Neural cell (in vitro differentiated cells): ENCODE measurements around the gene SNPH. TPM values are rescaled to one million over a fixed set of nuclear protein-coding genes. Genes with fewer than 3 reads are reported as not detected.
"Not testable (repeated sequence)": the region's sequence is repeated elsewhere in the genome, so short reads cannot be mapped to it uniquely, and the experiment has no call there.

Experiments
- H2AFZ ChIP-seq: fragments of 200-600, 300-800 bp; sonication (generic), shearing (Covaris generic); 2 replicates; pipeline ENCODE4 v1.6.0; 2014; ENCODE audit warnings: low read depth, mild to moderate bottlenecking, antibody characterized with exemption, low read length, moderate library complexity
- H3F3A ChIP-seq: fragments of 200-600 bp; shearing (Covaris generic); 2 replicates; pipeline ENCODE4 v1.6.1; 2016; ENCODE audit warnings: mild to moderate bottlenecking, moderate library complexity, mixed read lengths, antibody characterized with exemption, low read length; ENCODE audit not compliant: insufficient read depth, poor library complexity, severe bottlenecking
- H3K27ac ChIP-seq: fragments of 200-600, 300-800 bp; sonication (generic), shearing (Covaris generic); 2 replicates; pipeline ENCODE4 v1.5.1; 2014; ENCODE audit warnings: mild to moderate bottlenecking, low read length, moderate library complexity
- H3K27me3 ChIP-seq: fragments of 300-800, 200-600 bp; sonication (generic), shearing (Covaris generic); 2 replicates; pipeline ENCODE4 v1.6.0; 2014; ENCODE audit warnings: mild to moderate bottlenecking, low read depth, low read length, moderate library complexity; ENCODE audit not compliant: insufficient read depth
- H3K36me3 ChIP-seq: fragments of 300-800, 200-600 bp; sonication (generic), shearing (Covaris generic); 2 replicates; pipeline ENCODE4 v1.5.1; 2014; ENCODE audit warnings: mild to moderate bottlenecking, antibody characterized with exemption, low read length, moderate library complexity; ENCODE audit not compliant: insufficient read depth
- H3K4me2 ChIP-seq: fragments of 300-800, 200-600 bp; sonication (generic), shearing (Covaris generic); 2 replicates; pipeline ENCODE4 v1.6.0; 2014; ENCODE audit warnings: mild to moderate bottlenecking, low read length
- H3K4me3 ChIP-seq: fragments of 300-800, 200-600 bp; sonication (generic), shearing (Covaris generic); 2 replicates; pipeline ENCODE4 v1.5.1; 2014; ENCODE audit warnings: mild to moderate bottlenecking, low read length, moderate library complexity
- H3K79me2 ChIP-seq: fragments of 200-600 bp; shearing (Covaris generic); replicated peaks from 2 replicates; pipeline ENCODE4 v1.6.0; 2014; ENCODE audit warnings: mild to moderate bottlenecking, low read length, moderate library complexity; ENCODE audit not compliant: insufficient read depth
- H3K9ac ChIP-seq: fragments of 300-800, 200-600 bp; sonication (generic), shearing (Covaris generic); 2 replicates; pipeline ENCODE4 v1.6.1; 2016; ENCODE audit warnings: mild to moderate bottlenecking, low read length, mixed read lengths
- H3K9me2 ChIP-seq: fragments of 200-600 bp; shearing (Covaris generic); 2 replicates; pipeline ENCODE4 v1.6.1; 2016; ENCODE audit warnings: mild to moderate bottlenecking, low read length, mixed read lengths; ENCODE audit not compliant: insufficient read depth
- H3K9me3 ChIP-seq: fragments of 200-600, 300-800 bp; sonication (generic), shearing (Covaris generic); 2 replicates; pipeline ENCODE4 v1.6.1; 2016; ENCODE audit warnings: mild to moderate bottlenecking, mixed run types, low read length, moderate library complexity, mixed read lengths
- H4K20me1 ChIP-seq: fragments of 200-600 bp; shearing (Covaris generic); 2 replicates; pipeline ENCODE4 v1.6.1; 2016; ENCODE audit warnings: mild to moderate bottlenecking, mixed run types; ENCODE audit not compliant: insufficient read depth
- CTCF ChIP-seq: fragments of 450-650 bp; IDR thresholded peaks from 2 replicates; pipeline ENCODE4 v1.5.1; 2014; ENCODE audit warnings: antibody characterized with exemption, mild to moderate bottlenecking, moderate library complexity; ENCODE audit not compliant: poor library complexity, severe bottlenecking
- EP300 ChIP-seq: fragments of 450-650 bp; conservative IDR thresholded peaks from 2 replicates; pipeline ENCODE4 v1.6.1; 2014; ENCODE audit warnings: antibody characterized with exemption, mild to moderate bottlenecking, moderate library complexity; ENCODE audit not compliant: poor library complexity, severe bottlenecking
- EZH2 ChIP-seq: fragments of 200-600, 300-800 bp; shearing (Covaris generic), sonication (generic); IDR thresholded peaks from 2 replicates; pipeline ENCODE4 v1.6.1; 2014; ENCODE audit warnings: antibody characterized with exemption, low read length, borderline replicate concordance, mild to moderate bottlenecking; ENCODE audit not compliant: insufficient read depth, poor library complexity, severe bottlenecking
- MXI1 ChIP-seq: fragments of 450-650 bp; conservative IDR thresholded peaks from 2 replicates; pipeline ENCODE4 v1.6.1; 2014; ENCODE audit warnings: antibody characterized with exemption, mild to moderate bottlenecking; ENCODE audit not compliant: poor library complexity, severe bottlenecking
- POLR2AphosphoS5 ChIP-seq: IDR thresholded peaks from 2 replicates; pipeline ENCODE4 v1.6.1; 2012
- RAD21 ChIP-seq: fragments of 450-650 bp; conservative IDR thresholded peaks from 2 replicates; pipeline ENCODE4 v1.6.1; 2014; ENCODE audit warnings: antibody characterized with exemption, mild to moderate bottlenecking, moderate library complexity
- SMC3 ChIP-seq: fragments of 450-650 bp; conservative IDR thresholded peaks from 2 replicates; pipeline ENCODE4 v1.6.1; 2014; ENCODE audit warnings: antibody characterized with exemption, mild to moderate bottlenecking, moderate library complexity; ENCODE audit not compliant: poor library complexity
- TAF1 ChIP-seq: IDR thresholded peaks from 2 replicates; pipeline ENCODE4 v1.6.1; 2012; ENCODE audit warnings: low read depth
- polyA plus RNA-seq: library from polyadenylated mRNA; depleted of rRNA; stranded (reverse); fragments of >200 nt; gene quantifications from 2 replicates; pipeline ENCODE4 v1.2.3, GENCODE V29; 2014
- TF ChIP-seq, protein P1 (sequence below): IDR thresholded peaks from 2 replicates; pipeline ENCODE4 v1.6.1; 2012; ENCODE audit warnings: borderline replicate concordance

The SNPH gene
- polyA plus RNA-seq, 1 donor from 2014 or later: 25.6 TPM

GRCh38 chr20:1247689-1248088, 18.4 kb upstream of the SNPH start:
- Histone ChIP-seq H3K27ac (no peak overlapping the region), H4K20me1 (no peaks in the 10 kb centered on the region), H3F3A (no peaks in the 10 kb centered on the region), H3K9ac (no peak overlapping the region), H3K9me3 (no peaks in the 10 kb centered on the region), H3K36me3 (no peaks in the 10 kb centered on the region), H2AFZ (no peak overlapping the region), H3K9me2 (no peaks in the 10 kb centered on the region), H3K27me3 (no peaks in the 10 kb centered on the region), H3K4me3 (no peak overlapping the region), H3K4me2 (no peak overlapping the region), H3K79me2 (no peaks in the 10 kb centered on the region)
- TF ChIP-seq SMC3 (no peak), MXI1 (no peak), TAF1 (no peak), CTCF (no peak), POLR2AphosphoS5 (no peak), RAD21 (no peak), EZH2 (no peak), EP300 (no peak)
- TF ChIP-seq, protein P1, sequence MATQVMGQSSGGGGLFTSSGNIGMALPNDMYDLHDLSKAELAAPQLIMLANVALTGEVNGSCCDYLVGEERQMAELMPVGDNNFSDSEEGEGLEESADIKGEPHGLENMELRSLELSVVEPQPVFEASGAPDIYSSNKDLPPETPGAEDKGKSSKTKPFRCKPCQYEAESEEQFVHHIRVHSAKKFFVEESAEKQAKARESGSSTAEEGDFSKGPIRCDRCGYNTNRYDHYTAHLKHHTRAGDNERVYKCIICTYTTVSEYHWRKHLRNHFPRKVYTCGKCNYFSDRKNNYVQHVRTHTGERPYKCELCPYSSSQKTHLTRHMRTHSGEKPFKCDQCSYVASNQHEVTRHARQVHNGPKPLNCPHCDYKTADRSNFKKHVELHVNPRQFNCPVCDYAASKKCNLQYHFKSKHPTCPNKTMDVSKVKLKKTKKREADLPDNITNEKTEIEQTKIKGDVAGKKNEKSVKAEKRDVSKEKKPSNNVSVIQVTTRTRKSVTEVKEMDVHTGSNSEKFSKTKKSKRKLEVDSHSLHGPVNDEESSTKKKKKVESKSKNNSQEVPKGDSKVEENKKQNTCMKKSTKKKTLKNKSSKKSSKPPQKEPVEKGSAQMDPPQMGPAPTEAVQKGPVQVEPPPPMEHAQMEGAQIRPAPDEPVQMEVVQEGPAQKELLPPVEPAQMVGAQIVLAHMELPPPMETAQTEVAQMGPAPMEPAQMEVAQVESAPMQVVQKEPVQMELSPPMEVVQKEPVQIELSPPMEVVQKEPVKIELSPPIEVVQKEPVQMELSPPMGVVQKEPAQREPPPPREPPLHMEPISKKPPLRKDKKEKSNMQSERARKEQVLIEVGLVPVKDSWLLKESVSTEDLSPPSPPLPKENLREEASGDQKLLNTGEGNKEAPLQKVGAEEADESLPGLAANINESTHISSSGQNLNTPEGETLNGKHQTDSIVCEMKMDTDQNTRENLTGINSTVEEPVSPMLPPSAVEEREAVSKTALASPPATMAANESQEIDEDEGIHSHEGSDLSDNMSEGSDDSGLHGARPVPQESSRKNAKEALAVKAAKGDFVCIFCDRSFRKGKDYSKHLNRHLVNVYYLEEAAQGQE: no peak

DNA sequence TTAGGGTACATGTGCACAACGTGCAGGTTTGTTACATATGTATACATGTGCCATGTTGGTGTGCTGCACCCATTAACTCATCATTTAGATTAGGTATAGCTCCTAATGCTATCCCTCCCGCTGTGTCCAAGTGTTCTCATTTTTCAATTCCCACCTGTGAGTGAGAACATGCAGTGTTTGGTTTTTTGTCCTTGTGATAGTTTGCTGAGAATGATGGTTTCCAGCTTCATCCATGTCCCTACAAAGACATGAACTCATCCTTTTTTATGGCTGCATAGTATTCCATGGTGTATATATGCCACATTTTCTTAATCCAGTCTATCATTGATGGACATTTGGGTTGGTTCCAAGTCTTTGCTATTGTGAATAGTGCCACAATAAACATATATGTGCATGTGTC, 15.8 kb upstream of the SNPH start:
- not testable (repeated sequence) for H3F3A ChIP-seq, H3K27me3 ChIP-seq, H3K4me2 ChIP-seq, H3K27ac ChIP-seq, H3K9ac ChIP-seq, H3K9me3 ChIP-seq, H3K4me3 ChIP-seq, H3K9me2 ChIP-seq, H4K20me1 ChIP-seq, H2AFZ ChIP-seq, H3K79me2 ChIP-seq, H3K36me3 ChIP-seq

DNA sequence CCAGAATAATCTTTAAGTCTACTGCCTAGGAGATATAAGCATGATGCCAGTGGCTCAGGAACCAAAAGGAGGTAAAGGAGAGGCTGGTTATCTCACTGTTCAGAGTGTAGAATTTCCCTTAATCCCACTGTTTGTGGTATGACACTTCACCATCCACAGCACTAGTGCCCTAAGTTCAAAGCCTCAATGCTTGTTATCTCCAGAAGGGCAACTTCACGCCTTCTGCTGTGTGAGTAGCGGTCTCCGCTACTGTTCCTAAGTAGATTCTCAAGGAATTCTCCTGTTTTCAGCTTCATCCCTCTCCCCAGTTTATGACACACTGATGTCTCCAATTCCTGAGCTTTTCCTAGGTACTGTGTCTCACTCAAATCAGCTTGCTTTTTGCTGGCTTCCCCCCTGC, 13.7 kb upstream of the SNPH start:
- H3K4me2 ChIP-seq: no peak overlapping the region
- no peaks in the 10 kb centered on the region for H3K9me2 ChIP-seq
- H3K79me2 ChIP-seq: no peaks in the 10 kb centered on the region
- H4K20me1 ChIP-seq: no peaks in the 10 kb centered on the region
- no peaks in the 10 kb centered on the region for H3K27me3 ChIP-seq
- no peak overlapping the region for H3K4me3 ChIP-seq
- H3K36me3 ChIP-seq: no peaks in the 10 kb centered on the region
- no peak overlapping the region for H3K9ac ChIP-seq
- TF ChIP-seq TAF1 (no peak), POLR2AphosphoS5 (no peak), RAD21 (no peak), CTCF (no peak), EZH2 (no peak), EP300 (no peak), SMC3 (no peak), MXI1 (no peak)
- TF ChIP-seq, protein P1: no peak
- no peak overlapping the region for H3K27ac ChIP-seq
- H2AFZ ChIP-seq: no peak overlapping the region
- no peaks in the 10 kb centered on the region for H3F3A ChIP-seq
- H3K9me3 ChIP-seq: no peaks in the 10 kb centered on the region
